Measurements from ENCODE around the gene LRRC66.

DNA sequence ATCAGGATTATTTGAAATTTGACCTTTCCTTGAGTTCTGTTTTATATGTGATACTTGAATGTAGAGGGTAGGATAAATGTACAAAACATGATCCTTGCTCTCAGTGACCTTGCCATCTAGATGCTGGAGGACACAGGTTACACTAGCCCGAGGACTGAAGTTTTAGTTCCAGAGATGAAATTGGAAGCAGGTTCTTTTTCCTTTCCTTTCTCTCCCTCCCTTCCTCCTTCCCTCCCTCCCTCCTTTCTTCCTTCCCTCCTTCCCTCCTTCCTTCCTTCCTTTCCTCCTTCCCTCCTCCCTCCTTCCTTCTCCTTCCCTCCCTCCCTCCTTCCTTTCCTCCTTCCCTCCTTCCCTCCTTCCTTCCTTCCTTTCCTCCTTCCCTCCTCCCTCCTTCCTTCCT lies 54.3 kb downstream of the LRRC66 start:
- no peak for TF ChIP-seq POLR2A (IDR thresholded peaks at IDR 0.05)
- TF ChIP-seq, protein P1, sequence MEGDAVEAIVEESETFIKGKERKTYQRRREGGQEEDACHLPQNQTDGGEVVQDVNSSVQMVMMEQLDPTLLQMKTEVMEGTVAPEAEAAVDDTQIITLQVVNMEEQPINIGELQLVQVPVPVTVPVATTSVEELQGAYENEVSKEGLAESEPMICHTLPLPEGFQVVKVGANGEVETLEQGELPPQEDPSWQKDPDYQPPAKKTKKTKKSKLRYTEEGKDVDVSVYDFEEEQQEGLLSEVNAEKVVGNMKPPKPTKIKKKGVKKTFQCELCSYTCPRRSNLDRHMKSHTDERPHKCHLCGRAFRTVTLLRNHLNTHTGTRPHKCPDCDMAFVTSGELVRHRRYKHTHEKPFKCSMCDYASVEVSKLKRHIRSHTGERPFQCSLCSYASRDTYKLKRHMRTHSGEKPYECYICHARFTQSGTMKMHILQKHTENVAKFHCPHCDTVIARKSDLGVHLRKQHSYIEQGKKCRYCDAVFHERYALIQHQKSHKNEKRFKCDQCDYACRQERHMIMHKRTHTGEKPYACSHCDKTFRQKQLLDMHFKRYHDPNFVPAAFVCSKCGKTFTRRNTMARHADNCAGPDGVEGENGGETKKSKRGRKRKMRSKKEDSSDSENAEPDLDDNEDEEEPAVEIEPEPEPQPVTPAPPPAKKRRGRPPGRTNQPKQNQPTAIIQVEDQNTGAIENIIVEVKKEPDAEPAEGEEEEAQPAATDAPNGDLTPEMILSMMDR (IDR thresholded peaks at IDR 0.05), result no peak
- TF ChIP-seq POLR2AphosphoS5 (IDR thresholded peaks at IDR 0.05), result no peak
- TF ChIP-seq EP300 (IDR thresholded peaks at IDR 0.05), result no peak

Data from stomach (tissue), 4 donors.